ENCODE data around the gene FHOD3. TPM values are rescaled to one million over a fixed set of nuclear protein-coding genes. Genes with fewer than 3 reads are reported as not detected.

The FHOD3 gene
- total and polyA plus RNA-seq, 9 of the 15 experiments (the other 6 are each of a cell fraction or from before 2014, with no cell fraction given) = 0.11 TPM; not detected in 8

DNA sequence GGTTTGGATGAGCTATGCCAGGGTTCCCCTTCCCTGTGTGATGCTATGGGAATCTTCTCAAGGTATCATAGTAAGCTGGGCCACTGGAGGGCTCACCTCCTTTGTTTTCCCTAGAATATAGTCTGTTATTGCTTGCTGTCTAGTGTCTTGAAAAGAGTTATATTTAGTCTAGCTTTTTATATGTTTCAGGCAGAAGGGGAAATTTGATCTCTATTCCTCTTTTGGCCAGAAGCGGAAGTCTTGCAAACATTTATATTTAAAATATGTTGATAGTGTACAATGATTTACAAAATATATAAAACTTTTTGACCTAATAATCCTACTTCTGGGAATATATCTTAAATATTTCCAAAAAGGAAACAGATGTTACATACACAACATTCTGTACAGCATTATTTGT lies 260.7 kb downstream of the FHOD3 start:
- H3K79me2 ChIP-seq (ENCODE audit: control insufficient read depth, insufficient read depth, low read length) = no peaks in the 10 kb centered on the region
- intact Hi-C loops (cut with micrococcal nuclease) = no loop called here
- no peak for ATAC-seq
- H3K4me2 ChIP-seq (ENCODE audit: insufficient read depth, low read length) = no peak overlapping the region
- 0% methylated on average over 1 of the region's 1 CpG for WGBS (ENCODE audit: insufficient coverage, low coverage, missing lambda C conversion rate)
- no peak overlapping the region for H3K9ac ChIP-seq (ENCODE audit: insufficient read depth in 1 of 2, low read depth in 2 of 2, low read length in 2 of 2)
- no peaks in the 10 kb centered on the region for H3K9me1 ChIP-seq (ENCODE audit: control insufficient read depth, insufficient read depth, low read length)
- peaks cover 0 to 5% of the 10 kb centered on the region in 2 experiments; a peak in 2 of 5 replicates for H3K27me3 ChIP-seq (ENCODE audit: control insufficient read depth in 2 of 2, insufficient read depth in 2 of 2, low read length in 2 of 2)
- BruUV-seq (replicated peaks) = no TSS peak
- FAIRE-seq = no peak
- H3K4me3 ChIP-seq = no peak overlapping the region
- H2AFZ ChIP-seq (ENCODE audit: low read depth, low read length) = no peak overlapping the region
- in situ Hi-C loops (cut with MboI) = no loop called here
- DNase-seq (ENCODE audit: extremely low read depth in 1 of 4, low spot score in 3 of 4) = no peak
- H3K9me3 ChIP-seq (replicated peaks; ENCODE audit: control insufficient read depth, insufficient read depth, low read depth, low read length) = no peaks in the 10 kb centered on the region
- H4K20me1 ChIP-seq (replicated peaks; ENCODE audit: control insufficient read depth, insufficient read depth, low read length) = no peaks in the 10 kb centered on the region
- TF ChIP-seq FIP1L1 (IDR thresholded peaks at IDR 0.05; ENCODE audit: low read depth, low read length, poor library complexity, severe bottlenecking) (no peak), EWSR1 (IDR thresholded peaks at IDR 0.05; ENCODE audit: borderline replicate concordance, low read depth, partially characterized antibody) (no peak), MTA2 (IDR thresholded peaks at IDR 0.05; ENCODE audit: low read depth) (no peak), MAFF (IDR thresholded peaks at IDR 0.05; ENCODE audit: low read length) (no peak), RAD21 (CRISPR knock-in tag; conservative IDR thresholded peaks at IDR 0.05 in 1 of 2, IDR thresholded peaks at IDR 0.05 in 1 of 2) (no peak), HDAC6 (IDR thresholded peaks at IDR 0.05; ENCODE audit: low read depth, low read length) (no peak), RB1 (IDR thresholded peaks at IDR 0.05; ENCODE audit: low read depth) (no peak)
- H3K4me1 ChIP-seq (replicated peaks in 1 of 2; ENCODE audit: control insufficient read depth in 2 of 2, insufficient read depth in 2 of 2, low read length in 2 of 2) = no peaks in the 10 kb centered on the region
- ChIA-PET CTCF (ENCODE audit: low intra/inter-chr PET ratio) (no interaction called here), POLR2A (interaction anchor here (0.7 kb wide), 1 partner anchor 14 kb away, joined by 3 read pairs; no protein-coding TSS in a partner anchor)
- H3K36me3 ChIP-seq (ENCODE audit: control insufficient read depth, insufficient read depth, low read length) = no peaks in the 10 kb centered on the region
- no peak overlapping the region for H3K27ac ChIP-seq (ENCODE audit: extremely low read depth, low read depth, low read length)

Measured in K562 (cell line).